Neural crest cell (in vitro differentiated cells): ENCODE results near the gene CCDC8. TPM values are rescaled to one million over a fixed set of nuclear protein-coding genes. Genes with fewer than 3 reads are reported as not detected.

Experiments used
- DNase-seq: peaks from one replicate; pipeline ENCODE4 v3.0.0; 2021; ENCODE audit warnings: low read depth, mixed read lengths, low spot score
- H3K27ac Mint-ChIP-seq: one replicate; pipeline ENCODE4 v1.8.0; 2021; ENCODE audit warnings: mild to moderate bottlenecking, mixed read lengths; ENCODE audit not compliant: unreplicated experiment
- H3K27me3 Mint-ChIP-seq: 2 replicates; pipeline ENCODE4 v1.8.0; 2021; ENCODE audit warnings: low read depth, mild to moderate bottlenecking, mixed read lengths
- H3K36me3 Mint-ChIP-seq: 2 replicates; pipeline ENCODE4 v1.8.0; 2021; ENCODE audit warnings: low read depth, mild to moderate bottlenecking, mixed read lengths
- H3K4me1 Mint-ChIP-seq: 2 replicates; pipeline ENCODE4 v1.8.0; 2021; ENCODE audit warnings: mixed read lengths
- H3K4me3 Mint-ChIP-seq: one replicate; pipeline ENCODE4 v1.8.0; 2021; ENCODE audit warnings: mild to moderate bottlenecking, mixed read lengths
- H3K9me3 Mint-ChIP-seq: 2 replicates; pipeline ENCODE4 v1.8.0; 2021; ENCODE audit warnings: mixed read lengths
- total RNA-seq: library from RNA; stranded (reverse); gene quantifications from 2 replicates; pipeline ENCODE4 v1.2.1, GENCODE V29; 2021
- TF ChIP-seq, protein P1 (sequence below): fragments of 200-600 bp; sonication (generic); conservative IDR thresholded peaks from 2 replicates; pipeline ENCODE4 v1.5.0; 2021; ENCODE audit warnings: antibody characterized with exemption, mild to moderate bottlenecking

The CCDC8 gene
- total RNA-seq, 1 donor from 2014 or later = 23.9 TPM

DNA sequence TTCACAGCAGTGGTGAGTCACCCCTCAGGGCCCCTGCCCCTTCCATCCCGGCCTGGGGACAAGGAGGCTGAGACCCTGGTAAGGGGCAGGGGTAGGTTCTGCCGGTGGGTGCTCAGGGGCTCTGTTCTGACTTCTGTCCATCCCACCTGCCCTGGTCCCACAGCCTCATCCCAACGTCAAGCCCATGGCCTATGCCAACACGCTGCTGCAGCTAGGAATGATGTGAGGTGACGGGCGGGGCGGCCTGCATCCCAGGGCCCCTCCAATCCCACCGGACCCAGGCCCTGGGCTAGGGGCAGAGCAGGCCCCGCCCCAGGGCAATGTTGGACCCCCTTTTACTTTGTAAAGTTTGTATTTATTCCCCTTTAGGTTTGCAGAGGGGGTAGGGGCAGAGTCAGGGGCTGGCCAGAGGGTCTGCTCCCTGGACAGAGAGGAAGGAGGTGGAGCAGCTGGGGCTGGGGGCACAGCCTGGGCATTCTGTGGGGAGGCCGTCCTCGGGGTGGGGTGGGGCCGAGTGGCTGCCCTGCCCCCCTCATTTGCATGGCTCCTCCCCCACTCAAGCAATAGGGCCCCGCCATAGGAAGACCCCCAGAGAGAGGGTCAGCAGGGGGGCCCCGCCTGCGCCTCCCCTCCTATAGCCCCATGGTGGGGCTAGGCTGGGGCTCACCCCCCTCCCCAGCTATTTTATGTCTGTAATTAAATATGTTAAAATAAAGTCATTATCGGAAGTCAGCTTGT is 23.1 kb downstream of the CCDC8 start:
- DNase-seq = no peak
- Mint-ChIP-seq H3K27me3 (no peaks in the 10 kb centered on the region), H3K4me1 (peaks cover 6% of the 10 kb centered on the region), H3K9me3 (no peaks in the 10 kb centered on the region), H3K36me3 (peaks cover 29% of the 10 kb centered on the region), H3K4me3 (no peak overlapping the region), H3K27ac (no peak overlapping the region)
- TF ChIP-seq, protein P1, sequence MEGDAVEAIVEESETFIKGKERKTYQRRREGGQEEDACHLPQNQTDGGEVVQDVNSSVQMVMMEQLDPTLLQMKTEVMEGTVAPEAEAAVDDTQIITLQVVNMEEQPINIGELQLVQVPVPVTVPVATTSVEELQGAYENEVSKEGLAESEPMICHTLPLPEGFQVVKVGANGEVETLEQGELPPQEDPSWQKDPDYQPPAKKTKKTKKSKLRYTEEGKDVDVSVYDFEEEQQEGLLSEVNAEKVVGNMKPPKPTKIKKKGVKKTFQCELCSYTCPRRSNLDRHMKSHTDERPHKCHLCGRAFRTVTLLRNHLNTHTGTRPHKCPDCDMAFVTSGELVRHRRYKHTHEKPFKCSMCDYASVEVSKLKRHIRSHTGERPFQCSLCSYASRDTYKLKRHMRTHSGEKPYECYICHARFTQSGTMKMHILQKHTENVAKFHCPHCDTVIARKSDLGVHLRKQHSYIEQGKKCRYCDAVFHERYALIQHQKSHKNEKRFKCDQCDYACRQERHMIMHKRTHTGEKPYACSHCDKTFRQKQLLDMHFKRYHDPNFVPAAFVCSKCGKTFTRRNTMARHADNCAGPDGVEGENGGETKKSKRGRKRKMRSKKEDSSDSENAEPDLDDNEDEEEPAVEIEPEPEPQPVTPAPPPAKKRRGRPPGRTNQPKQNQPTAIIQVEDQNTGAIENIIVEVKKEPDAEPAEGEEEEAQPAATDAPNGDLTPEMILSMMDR = no peak

DNA sequence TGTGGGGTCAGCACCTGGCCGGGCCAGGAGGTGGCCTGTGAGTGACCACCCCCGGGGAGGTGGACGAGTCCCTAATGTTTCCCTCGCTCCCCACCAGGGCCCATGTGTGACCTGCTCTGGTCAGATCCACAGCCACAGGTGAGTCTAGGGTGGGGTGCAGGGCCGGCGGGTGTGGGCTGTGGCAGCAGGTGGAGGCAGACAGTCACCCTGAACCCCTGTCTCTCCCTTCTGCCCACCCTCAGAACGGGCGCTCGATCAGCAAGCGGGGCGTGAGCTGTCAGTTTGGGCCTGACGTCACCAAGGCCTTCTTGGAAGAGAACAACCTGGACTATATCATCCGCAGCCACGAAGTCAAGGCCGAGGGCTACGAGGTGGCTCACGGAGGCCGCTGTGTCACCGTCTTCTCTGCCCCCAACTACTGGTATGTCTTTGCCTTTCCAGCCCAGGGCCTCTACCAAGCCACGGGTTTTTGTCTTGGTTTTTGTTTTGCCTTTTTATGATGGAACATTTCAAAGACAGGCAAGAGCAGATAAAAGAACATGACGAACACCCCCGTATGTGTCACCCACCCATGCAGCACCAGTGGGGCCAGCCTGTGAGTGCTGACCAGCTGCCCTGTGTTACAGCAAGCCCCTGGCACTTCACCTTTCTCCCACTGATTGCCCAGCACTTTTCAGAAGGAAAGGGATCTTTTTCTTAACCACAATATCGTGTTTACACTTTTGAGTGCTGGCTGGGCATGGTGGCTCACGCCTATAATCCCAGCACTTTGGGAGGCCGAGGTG is 24.9 kb downstream of the CCDC8 start:
- H3K27me3 Mint-ChIP-seq = no peaks in the 10 kb centered on the region
- H3K4me1 Mint-ChIP-seq = peaks cover 6% of the 10 kb centered on the region
- H3K27ac Mint-ChIP-seq = no peak overlapping the region
- TF ChIP-seq, protein P1 = no peak
- H3K9me3 Mint-ChIP-seq = no peaks in the 10 kb centered on the region
- H3K4me3 Mint-ChIP-seq = no peak overlapping the region
- peaks cover 31% of the 10 kb centered on the region for H3K36me3 Mint-ChIP-seq
- DNase-seq = no peak

DNA sequence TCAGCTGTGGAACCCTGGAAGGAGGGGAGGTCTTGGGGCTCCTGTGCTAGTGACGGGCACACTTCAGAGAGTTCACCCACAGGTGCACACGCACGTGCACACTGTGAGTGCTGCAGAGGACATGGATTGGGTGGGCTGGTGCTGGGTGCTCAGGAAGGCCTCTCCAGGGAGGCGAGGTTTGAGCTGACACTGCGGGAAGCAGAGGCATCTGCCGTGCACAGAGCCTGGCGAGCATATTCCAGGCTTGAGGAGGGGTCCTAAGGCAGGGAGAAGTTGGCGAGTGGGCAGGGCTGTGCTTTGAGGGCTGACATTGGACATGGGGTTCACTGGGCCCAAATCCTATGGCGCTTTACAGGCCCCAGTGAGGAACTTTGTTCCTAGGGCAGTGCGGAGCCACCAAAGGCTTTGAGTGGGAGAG is 25.6 kb downstream of the CCDC8 start:
- DNase-seq = no peak
- TF ChIP-seq, protein P1 = no peak
- Mint-ChIP-seq H3K27ac (no peak overlapping the region), H3K4me1 (peaks cover 5% of the 10 kb centered on the region), H3K27me3 (no peaks in the 10 kb centered on the region), H3K9me3 (no peaks in the 10 kb centered on the region), H3K36me3 (peaks cover 32% of the 10 kb centered on the region), H3K4me3 (no peak overlapping the region)

DNA sequence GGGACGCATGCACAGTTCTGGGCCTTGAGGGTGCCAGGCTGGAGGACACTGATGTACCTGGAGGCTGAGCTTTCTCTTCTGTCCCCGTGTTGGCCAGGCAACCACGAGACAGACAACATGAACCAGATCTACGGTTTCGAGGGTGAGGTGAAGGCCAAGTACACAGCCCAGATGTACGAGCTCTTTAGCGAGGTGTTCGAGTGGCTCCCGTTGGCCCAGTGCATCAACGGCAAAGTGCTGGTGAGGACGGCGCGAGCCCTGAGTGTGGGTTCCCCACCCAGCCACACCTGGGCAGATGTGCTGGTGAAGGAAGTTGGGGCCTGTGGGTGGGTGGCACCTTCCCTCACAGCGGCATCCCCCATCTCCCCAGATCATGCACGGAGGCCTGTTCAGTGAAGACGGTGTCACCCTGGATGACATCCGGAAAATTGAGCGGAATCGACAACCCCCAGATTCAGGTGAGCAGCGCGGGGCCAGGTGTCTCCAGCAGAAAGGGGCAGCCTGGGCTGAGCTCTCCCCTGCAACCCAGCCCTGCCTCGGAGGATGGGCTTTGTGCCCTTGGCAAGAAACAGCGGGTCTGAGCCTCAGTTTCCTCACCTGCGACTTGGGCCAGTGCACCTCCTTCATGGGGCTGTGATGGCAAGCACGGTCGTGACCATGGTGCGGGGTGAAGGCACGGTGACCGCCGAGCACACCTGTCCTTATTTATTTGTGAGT is 26.2 kb downstream of the CCDC8 start:
- Mint-ChIP-seq H3K4me3 (no peak overlapping the region), H3K9me3 (no peaks in the 10 kb centered on the region), H3K27me3 (no peaks in the 10 kb centered on the region), H3K36me3 (peaks cover 33% of the 10 kb centered on the region), H3K27ac (no peak overlapping the region), H3K4me1 (no peaks in the 10 kb centered on the region)
- TF ChIP-seq, protein P1 = no peak
- no peak for DNase-seq

DNA sequence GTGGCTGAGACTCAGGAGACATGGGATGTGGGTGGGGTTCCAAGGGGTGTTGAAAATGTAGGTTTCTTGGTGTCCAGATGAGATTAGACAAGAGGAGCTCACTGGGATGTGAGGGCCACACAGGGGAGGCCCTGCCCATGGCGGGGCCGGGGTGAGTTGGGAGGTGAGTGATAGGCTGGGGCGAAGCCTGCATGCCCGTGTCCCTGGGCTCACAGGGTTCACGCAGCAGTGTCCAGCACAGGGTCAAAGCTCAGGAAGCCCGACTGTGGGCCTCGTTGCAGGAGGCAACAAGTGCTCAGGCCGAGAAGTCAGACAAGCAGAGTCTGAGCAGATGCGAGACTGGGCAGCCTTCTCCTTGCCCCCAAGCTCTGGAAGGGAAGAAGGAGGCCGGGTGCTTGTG is 27.2 kb downstream of the CCDC8 start:
- Mint-ChIP-seq H3K4me1 (no peaks in the 10 kb centered on the region), H3K27ac (no peak overlapping the region), H3K4me3 (no peak overlapping the region), H3K27me3 (no peaks in the 10 kb centered on the region), H3K36me3 (peaks cover 33% of the 10 kb centered on the region), H3K9me3 (no peaks in the 10 kb centered on the region)
- TF ChIP-seq, protein P1 = no peak
- DNase-seq = no peak
